Activated CD8-positive, alpha-beta memory T cell treated with anti-CD3 and anti-CD28 coated beads for 1 hour (primary cell): Measurements from ENCODE around the gene FHIP1B.
"Not testable (repeated sequence)": the region's sequence is repeated elsewhere in the genome, so short reads cannot be mapped to it uniquely, and the experiment has no call there.

Experiments used
- DNase-seq, 2 donors: peaks; one replicate each; pipeline ENCODE4 v3.0.0-alpha.2; 2020; ENCODE audit warnings: low read depth in 1 of 2; ENCODE audit errors: extremely low read depth in 1 of 2

The FHIP1B gene

GRCh38 chr11:6234387-6235107 lies at the start of gene FHIP1B:
FHIP1B (minus strand) TSS chr11:6234636; CDS start chr11:6224516, 10,120 bp downstream.
- DNase-seq, result peak; percentile 97 to 99

GRCh38 chr11:6283453-6284023 lies 49.1 kb upstream of the FHIP1B start:
- DNase-seq, result no peak

GRCh38 chr11:6280809-6281208 lies 46.4 kb upstream of the FHIP1B start:
- DNase-seq, result not testable (repeated sequence)

- DNase-seq, result no peak
Observed at GRCh38 chr11:6273188-6273587, 38.8 kb upstream of the FHIP1B start.

GRCh38 chr11:6271598-6271997 lies 37.2 kb upstream of the FHIP1B start:
- no peak for DNase-seq

GRCh38 chr11:6270584-6271246 lies 36.3 kb upstream of the FHIP1B start:
- no peak for DNase-seq

- DNase-seq, result no peak
Observed at GRCh38 chr11:6269994-6270393, 35.6 kb upstream of the FHIP1B start.

GRCh38 chr11:6268820-6269219 lies 34.4 kb upstream of the FHIP1B start:
- DNase-seq, result no peak

GRCh38 chr11:6263662-6264061 lies 29.2 kb upstream of the FHIP1B start:
- DNase-seq, result no peak

- no peak for DNase-seq
Observed at GRCh38 chr11:6260207-6260726, 25.8 kb upstream of the FHIP1B start.

- DNase-seq, result no peak
Observed at GRCh38 chr11:6258571-6259081, 24.2 kb upstream of the FHIP1B start.

- no peak for DNase-seq
Observed at GRCh38 chr11:6258141-6258540, 23.7 kb upstream of the FHIP1B start.

GRCh38 chr11:6253197-6253596 lies 18.8 kb upstream of the FHIP1B start:
- DNase-seq, result no peak

GRCh38 chr11:6251990-6252473 lies 17.6 kb upstream of the FHIP1B start:
- no peak for DNase-seq

- DNase-seq, result no peak
Observed at GRCh38 chr11:6251120-6251733, 16.8 kb upstream of the FHIP1B start.

GRCh38 chr11:6249770-6250555 lies 15.5 kb upstream of the FHIP1B start:
- DNase-seq, result no peak

- DNase-seq, result not testable (repeated sequence)
Observed at GRCh38 chr11:6248897-6249296, 14.5 kb upstream of the FHIP1B start.

- no peak for DNase-seq
Observed at GRCh38 chr11:6248248-6248647, 13.8 kb upstream of the FHIP1B start.

- DNase-seq, result no peak
Observed at GRCh38 chr11:6245536-6245935, 11.1 kb upstream of the FHIP1B start.

- no peak for DNase-seq
Observed at GRCh38 chr11:6241316-6241715, 6.9 kb upstream of the FHIP1B start.
